Gastroesophageal sphincter (tissue), 4 donors: ENCODE results near the gene WDR90. TPM values are rescaled to one million over a fixed set of nuclear protein-coding genes. Genes with fewer than 3 reads are reported as not detected.

Experiments used
- ATAC-seq: fragments of 150-250 bp; one replicate; pipeline ENCODE4 v1.9.1; 2016; ENCODE audit warnings: mild to moderate bottlenecking, moderate library complexity
- H3K27ac ChIP-seq, 4 donors: fragments of 200-600 bp; sonication (generic) in 3 of 4; 1 replicate in 3 of 4; 2 replicates in 1 of 4; pipeline ENCODE4 v1.5.1; 2016 to 2019
- H3K27me3 ChIP-seq: fragments of 200-600 bp; sonication (generic); one replicate; pipeline ENCODE4 v1.5.1; 2019
- H3K36me3 ChIP-seq, 2 donors: fragments of 200-600 bp; sonication (generic); one replicate each; pipeline ENCODE4 v1.5.1; 2019; ENCODE audit warnings: control low read depth in 1 of 2
- H3K4me1 ChIP-seq, 3 donors: fragments of 200-600 bp; sonication (generic); 1 replicate in 2 of 3; 2 replicates in 1 of 3; pipeline ENCODE4 v1.5.1; 2016 to 2019; ENCODE audit warnings: control low read depth in 2 of 3
- H3K4me3 ChIP-seq, 2 donors: fragments of 200-600 bp; sonication (generic); one replicate each; pipeline ENCODE4 v1.5.1; 2019; ENCODE audit warnings: mild to moderate bottlenecking in 1 of 2, moderate library complexity in 1 of 2
- H3K9me3 ChIP-seq, 3 donors: fragments of 200-600 bp; sonication (generic); one replicate each; pipeline ENCODE4 v1.5.1; 2017 to 2019; ENCODE audit warnings: control low read depth in 2 of 3
- CTCF ChIP-seq, 4 experiments: fragments of 200-600 bp in 2 of 4; fragments of 450-650 bp in 2 of 4; sonication (generic) in 1 of 4; IDR thresholded peaks; one replicate each; pipeline ENCODE4 v1.5.1; 2017 to 2019; ENCODE audit warnings: antibody characterized with exemption in 4 of 4, mild to moderate bottlenecking in 2 of 4, moderate library complexity in 2 of 4
- EP300 ChIP-seq: sonication (generic); formaldehyde crosslinking; IDR thresholded peaks from one replicate; pipeline ENCODE4 v1.6.1; 2017; ENCODE audit warnings: antibody characterized with exemption, mild to moderate bottlenecking
- POLR2A ChIP-seq, 2 donors: fragments of 450-650 bp; IDR thresholded peaks; one replicate each; pipeline ENCODE4 v1.6.1; 2017; ENCODE audit warnings: antibody characterized with exemption in 2 of 2, mild to moderate bottlenecking in 2 of 2, moderate library complexity in 1 of 2
- POLR2AphosphoS5 ChIP-seq: sonication (generic); formaldehyde crosslinking; IDR thresholded peaks from one replicate; pipeline ENCODE4 v1.6.1; 2017; ENCODE audit warnings: antibody characterized with exemption
- WGBS, 2 donors: methylation state at CpG; one replicate each; pipeline ENCODE4 v1.1.5; 2018; ENCODE audit warnings: low coverage in 1 of 2; 5-methylcytosine and 5-hydroxymethylcytosine counted together
- total RNA-seq, 4 donors: library from RNA; depleted of rRNA; stranded (reverse); fragments of >200 nt; gene quantifications; one replicate each; pipeline ENCODE4 v1.1.0, GENCODE V29; 2016

Gene WDR90
- total RNA-seq, 4 donors from 2014 or later = 8.5 to 21.2 (median 16.8) TPM

- TF ChIP-seq CTCF (IDR thresholded peaks at IDR 0.05) = no peak
- no peak for TF ChIP-seq POLR2AphosphoS5
- TF ChIP-seq EP300 = no peak
- no peak for TF ChIP-seq POLR2A (IDR thresholded peaks at IDR 0.05)
- H3K36me3 ChIP-seq = no peaks in the 10 kb centered on the region
- peaks cover 0 to 38% (median 7%) of the 10 kb centered on the region in 3 donors for H3K4me1 ChIP-seq
- 3 to 9% methylated on average over 6 of the region's 49 CpGs for WGBS, 2 donors
- no peak overlapping the region for H3K27ac ChIP-seq
- H3K4me3 ChIP-seq = peak overlapping the region in 1 of 2 donors; percentile 16
- H3K9me3 ChIP-seq = no peaks in the 10 kb centered on the region
- H3K27me3 ChIP-seq = peaks cover 100% of the 10 kb centered on the region
- ATAC-seq = no peak
Measured at GRCh38 chr16:706189-707061, 57.3 kb downstream of the WDR90 start.

- TF ChIP-seq POLR2AphosphoS5 = no peak
- no peak for TF ChIP-seq POLR2A (IDR thresholded peaks at IDR 0.05)
- TF ChIP-seq EP300 = no peak
- no peak for TF ChIP-seq CTCF (IDR thresholded peaks at IDR 0.05)
- ATAC-seq = no peak
- no peak overlapping the region for H3K4me3 ChIP-seq
- H3K9me3 ChIP-seq = no peaks in the 10 kb centered on the region
- H3K36me3 ChIP-seq = no peaks in the 10 kb centered on the region
- H3K27ac ChIP-seq = no peak overlapping the region
- H3K27me3 ChIP-seq = peaks cover 100% of the 10 kb centered on the region
- H3K4me1 ChIP-seq = peaks cover 0 to 44% (median 7%) of the 10 kb centered on the region in 3 donors
- no CpG with 5 or more reads among the region's 14 CpGs for WGBS, 2 donors
Measured at GRCh38 chr16:707062-707538, 57.9 kb downstream of the WDR90 start.

GRCh38 chr16:708019-708418 lies 58.9 kb downstream of the WDR90 start:
- Histone ChIP-seq H3K27ac (no peak overlapping the region), H3K36me3 (no peaks in the 10 kb centered on the region), H3K27me3 (peaks cover 95% of the 10 kb centered on the region), H3K4me3 (no peak overlapping the region), H3K4me1 (peaks cover 0 to 44% (median 7%) of the 10 kb centered on the region in 3 donors), H3K9me3 (no peaks in the 10 kb centered on the region)
- ATAC-seq = no peak
- 67% methylated on average over 3 of the region's 3 CpGs; no CpG with 5 or more reads in 1 of the 2 donors for WGBS, 2 donors
- TF ChIP-seq POLR2AphosphoS5 = no peak
- TF ChIP-seq CTCF (IDR thresholded peaks at IDR 0.05) = no peak
- no peak for TF ChIP-seq POLR2A (IDR thresholded peaks at IDR 0.05)
- no peak for TF ChIP-seq EP300

GRCh38 chr16:708959-709358 lies 59.8 kb downstream of the WDR90 start:
- no peaks in the 10 kb centered on the region for H3K9me3 ChIP-seq
- H3K27ac ChIP-seq = no peak overlapping the region
- H3K27me3 ChIP-seq = peaks cover 85% of the 10 kb centered on the region
- no peak overlapping the region for H3K4me3 ChIP-seq
- 79 to 100% methylated on average over 1 to 2 of the region's 4 CpGs for WGBS, 2 donors
- ATAC-seq = no peak
- H3K4me1 ChIP-seq = peaks cover 0 to 44% (median 7%) of the 10 kb centered on the region in 3 donors
- no peaks in the 10 kb centered on the region for H3K36me3 ChIP-seq
- TF ChIP-seq EP300 = no peak
- TF ChIP-seq POLR2A (IDR thresholded peaks at IDR 0.05) = no peak
- TF ChIP-seq POLR2AphosphoS5 = no peak
- TF ChIP-seq CTCF (IDR thresholded peaks at IDR 0.05) = no peak
